Renal pelvis (tissue), 4 donors: ENCODE data around the gene GARNL3. TPM values are rescaled to one million over a fixed set of nuclear protein-coding genes. Genes with fewer than 3 reads are reported as not detected.

Source experiments
- DNase-seq: peaks from one replicate; pipeline ENCODE4 v3.0.0-alpha.2; 2013
- polyA plus RNA-seq, 3 donors: library from polyadenylated mRNA; unstranded; fragments of 120-200 nt; gene quantifications; one replicate each; pipeline ENCODE4 v1.2.1, GENCODE V29; 2013; ENCODE audit not compliant: insufficient read length in 3 of 3

GARNL3 gene
- polyA plus RNA-seq, 3 donors: 13.6 to 21.2 (median 18.9) TPM

- no peak for DNase-seq
Observed at GRCh38 chr9:127277770-127278169, 13.2 kb downstream of the GARNL3 start.

- no peak for DNase-seq
Observed at GRCh38 chr9:127278372-127278771, 13.8 kb downstream of the GARNL3 start.

GRCh38 chr9:127279717-127280285 is 15.2 kb downstream of the GARNL3 start:
- DNase-seq: no peak

GRCh38 chr9:127280880-127281660 is 16.5 kb downstream of the GARNL3 start:
- DNase-seq: no peak

GRCh38 chr9:127281891-127282290 is 17.3 kb downstream of the GARNL3 start:
- no peak for DNase-seq

- DNase-seq: no peak
Observed at GRCh38 chr9:127282611-127283010, 18.0 kb downstream of the GARNL3 start.

- no peak for DNase-seq
Observed at GRCh38 chr9:127283135-127283534, 18.6 kb downstream of the GARNL3 start.

- DNase-seq: peak; percentile 9
Observed at GRCh38 chr9:127283917-127284497, 19.4 kb downstream of the GARNL3 start.

- DNase-seq: no peak
Observed at GRCh38 chr9:127285965-127286364, 21.4 kb downstream of the GARNL3 start.

- no peak for DNase-seq
Observed at GRCh38 chr9:127290561-127291065, 26.0 kb downstream of the GARNL3 start.

- no peak for DNase-seq
Observed at GRCh38 chr9:127291246-127291778, 26.7 kb downstream of the GARNL3 start.

GRCh38 chr9:127292415-127292814 is 27.8 kb downstream of the GARNL3 start:
- no peak for DNase-seq

GRCh38 chr9:127293328-127293727 is 28.8 kb downstream of the GARNL3 start:
- DNase-seq: no peak

- no peak for DNase-seq
Observed at GRCh38 chr9:127293767-127294166, 29.2 kb downstream of the GARNL3 start.

- DNase-seq: no peak
Observed at GRCh38 chr9:127295005-127295404, 30.4 kb downstream of the GARNL3 start.

- DNase-seq: no peak
Observed at GRCh38 chr9:127300886-127301447, 36.4 kb downstream of the GARNL3 start.

GRCh38 chr9:127303830-127304229 is 39.3 kb downstream of the GARNL3 start:
- no peak for DNase-seq

- DNase-seq: no peak
Observed at GRCh38 chr9:127305206-127305837, 40.7 kb downstream of the GARNL3 start.

- no peak for DNase-seq
Observed at GRCh38 chr9:127305838-127306226, 41.3 kb downstream of the GARNL3 start.

- DNase-seq: no peak
Observed at GRCh38 chr9:127307802-127308201, 43.2 kb downstream of the GARNL3 start.

- no peak for DNase-seq
Observed at GRCh38 chr9:127308652-127309434, 44.3 kb downstream of the GARNL3 start.
